K562 (cell line): ENCODE data around the gene PLA2G4A. TPM values are rescaled to one million over a fixed set of nuclear protein-coding genes. Genes with fewer than 3 reads are reported as not detected.

Experiments used
- ATAC-seq: fragments of 200-7000 bp; cut with Tn5 transposase; 3 replicates; pipeline ENCODE4 v1.9.1; 2020; ENCODE audit warnings: moderate library complexity
- BruUV-seq: library from RNA; stranded (reverse); fragments of 400-500 nt; replicated peaks from 2 replicates; lab custom pipeline; 2021; lab: Mats Ljungman, UMichigan
- CTCF ChIA-PET: fragments of 300-600 bp; formaldehyde crosslinking; extraction: SDS; loops from one replicate; lab custom pipeline; 2021; ENCODE audit warnings: low intra/inter-chr PET ratio; lab: Yijun Ruan, JAX
- POLR2A ChIA-PET: fragments of 300-600, 350-650 bp; sonication (Branson Sonifier 250); formaldehyde crosslinking; extraction: SDS; loops from one replicate; lab custom pipeline; 2021; ENCODE audit warnings: antibody characterized with exemption, inconsistent platforms; lab: Yijun Ruan, JAX
- DNase-seq, 4 experiments: peaks; one replicate each; pipeline versions ENCODE4 v3.0.0 to v3.0.0-alpha.2; 2011 to 2018; ENCODE audit warnings: low spot score in 3 of 4, mixed read lengths in 3 of 4; ENCODE audit errors: extremely low read depth in 1 of 4
- FAIRE-seq: peaks from 2 replicates; lab custom pipeline; 2011; peaks lifted over from hg19 to GRCh38; lab: Jason Lieb, UNC
- H2AFZ ChIP-seq: 2 replicates; pipeline ENCODE4 v1.6.0; 2011; ENCODE audit warnings: low read depth, low read length, control low read depth, inconsistent platforms
- H3K27ac ChIP-seq: fragments of 200-600 bp; 3 replicates; pipeline ENCODE4 v1.8.0; 2011; ENCODE audit warnings: low read depth, mild to moderate bottlenecking, control low read depth, inconsistent platforms, low read length, moderate library complexity, mixed read lengths; ENCODE audit errors: extremely low read depth
- H3K27me3 ChIP-seq, 2 experiments: fragments of 300-600 bp in 1 of 2; 2 replicates in 1 of 2; 3 replicates in 1 of 2; pipeline versions ENCODE4 v1.6.0 to v1.8.0; 2011; ENCODE audit warnings: inconsistent platforms in 2 of 2, low read length in 2 of 2, mild to moderate bottlenecking in 1 of 2, mixed read lengths in 1 of 2, moderate library complexity in 1 of 2; ENCODE audit not compliant: control insufficient read depth in 2 of 2, insufficient read depth in 2 of 2
- H3K36me3 ChIP-seq: fragments of 300-600 bp; 3 replicates; pipeline ENCODE4 v1.8.0; 2011; ENCODE audit warnings: mild to moderate bottlenecking, low read length, inconsistent platforms; ENCODE audit not compliant: control insufficient read depth, insufficient read depth
- H3K4me1 ChIP-seq, 2 experiments: fragments of 200-600 bp in 1 of 2; replicated peaks in 1 of 2; 2 replicates in 1 of 2; 3 replicates in 1 of 2; pipeline versions ENCODE4 v1.5.1 to v1.8.0; 2011; ENCODE audit warnings: inconsistent platforms in 2 of 2, low read length in 2 of 2, mild to moderate bottlenecking in 1 of 2, mixed read lengths in 1 of 2, moderate library complexity in 1 of 2; ENCODE audit not compliant: control insufficient read depth in 2 of 2, insufficient read depth in 2 of 2
- H3K4me2 ChIP-seq: 2 replicates; pipeline ENCODE4 v1.6.1; 2011; ENCODE audit warnings: low read length, control low read depth, inconsistent platforms, mixed read lengths; ENCODE audit not compliant: insufficient read depth
- H3K4me3 ChIP-seq: fragments of 200-600 bp; sonication (generic), shearing (Covaris generic); 2 replicates; pipeline ENCODE4 v1.5.1; 2016; ENCODE audit warnings: control low read depth, inconsistent platforms
- H3K79me2 ChIP-seq: fragments of 200-600 bp; 3 replicates; pipeline ENCODE4 v1.8.0; 2011; ENCODE audit warnings: low read length, inconsistent platforms; ENCODE audit not compliant: control insufficient read depth, insufficient read depth
- H3K9ac ChIP-seq, 2 experiments: 2 replicates each; pipeline versions ENCODE4 v1.6.0 to v1.6.1; 2011; ENCODE audit warnings: low read depth in 2 of 2, low read length in 2 of 2, control low read depth in 1 of 2, inconsistent platforms in 1 of 2, mild to moderate bottlenecking in 1 of 2, mixed read lengths in 1 of 2; ENCODE audit not compliant: insufficient read depth in 1 of 2
- H3K9me1 ChIP-seq: one replicate; pipeline ENCODE4 v1.6.0; 2011; ENCODE audit warnings: inconsistent platforms, mild to moderate bottlenecking, low read length, moderate library complexity; ENCODE audit not compliant: control insufficient read depth, insufficient read depth
- H3K9me3 ChIP-seq: replicated peaks from 2 replicates; pipeline ENCODE4 v1.5.1; 2011; ENCODE audit warnings: low read depth, low read length, inconsistent platforms; ENCODE audit not compliant: control insufficient read depth, insufficient read depth
- H4K20me1 ChIP-seq: replicated peaks from 2 replicates; pipeline ENCODE4 v1.6.1; 2011; ENCODE audit warnings: low read length, inconsistent platforms, mixed read lengths; ENCODE audit not compliant: control insufficient read depth, insufficient read depth
- CTCFL ChIP-seq: IDR thresholded peaks from 2 replicates; pipeline ENCODE4 v1.6.1; 2011; ENCODE audit warnings: borderline replicate concordance, low read depth, mild to moderate bottlenecking, moderate library complexity, low read length; ENCODE audit not compliant: insufficient read depth, poor library complexity, severe bottlenecking
- ELF1 ChIP-seq: fragments of 200-800 bp; sonication (Bioruptor generic); IDR thresholded peaks from 2 replicates; pipeline ENCODE4 v1.6.1; 2016; ENCODE audit warnings: missing genetic modification characterization, missing compliant biosample characterization
- POLR2G ChIP-seq: fragments of 200-400 bp; formaldehyde crosslinking; IDR thresholded peaks from 2 replicates; pipeline ENCODE4 v1.6.1; 2017; ENCODE audit warnings: low read depth, mild to moderate bottlenecking, antibody characterized with exemption, low read length, moderate library complexity
- RAD21 ChIP-seq, 2 experiments: fragments of 250-450 bp in 1 of 2; fragments of 450-650 bp in 1 of 2; sonication (Bioruptor Pico) in 1 of 2; formaldehyde crosslinking in 1 of 2; IDR thresholded peaks in 1 of 2; conservative IDR thresholded peaks in 1 of 2; 2 replicates each; pipeline versions ENCODE4 v1.4.0 to v1.8.0; 2020 to 2022; ENCODE audit warnings: mild to moderate bottlenecking in 2 of 2, moderate library complexity in 1 of 2
- TEAD4 ChIP-seq, 2 experiments: sonication (generic) in 1 of 2; formaldehyde crosslinking in 1 of 2; IDR thresholded peaks; 2 replicates each; pipeline versions ENCODE4 v1.6.1 to v1.8.0; 2012 to 2022; ENCODE audit warnings: borderline replicate concordance in 1 of 2, inconsistent platforms in 1 of 2, low read length in 1 of 2, mild to moderate bottlenecking in 1 of 2, missing genetic modification reagents in 1 of 2
- ZBTB9 ChIP-seq: fragments of 450-650 bp; formaldehyde crosslinking; IDR thresholded peaks from 2 replicates; pipeline ENCODE4 v1.4.0; 2020; ENCODE audit warnings: mild to moderate bottlenecking, moderate library complexity
- ZNF586 ChIP-seq: fragments of 450-650 bp; formaldehyde crosslinking; conservative IDR thresholded peaks from 2 replicates; pipeline ENCODE4 v1.4.0; 2020; ENCODE audit warnings: mild to moderate bottlenecking, moderate library complexity
- ZZZ3 ChIP-seq: fragments of 450-650 bp; IDR thresholded peaks from 2 replicates; pipeline ENCODE4 v1.6.1; 2016; ENCODE audit warnings: antibody characterized with exemption, mild to moderate bottlenecking, moderate library complexity
- WGBS: fragments of 100-300 bp; shearing (Covaris generic); methylation state at CpG from one replicate; pipeline ENCODE4 v1.1.6; 2016; ENCODE audit warnings: low coverage, mixed read lengths; ENCODE audit not compliant: insufficient coverage; ENCODE audit errors: missing lambda C conversion rate; 5-methylcytosine and 5-hydroxymethylcytosine counted together
- in situ Hi-C: fragments of 300-500 bp; cut with MboI; formaldehyde crosslinking; loops from 4 replicates; pipeline ENCODE4 v1.15.0; 2018; ENCODE audit warnings: inconsistent platforms, mixed read lengths
- intact Hi-C: fragments of 100-400 bp; cut with micrococcal nuclease; formaldehyde crosslinking; loops from 2 replicates; pipeline ENCODE4 v1.14.2; 2022
- polyA plus RNA-seq, 8 experiments: library from polyadenylated mRNA; depleted of rRNA in 4 of 8; stranded (reverse) in 5 of 8; unstranded in 3 of 8; fragments of >200 nt; fragmentation: Nextera tagmentation in 2 of 8; fragmentation: Illumina TruSeq in 1 of 8; extraction: Ambion mirVana in 2 of 8; extraction: Trizol in 1 of 8; gene quantifications; 2 replicates each; pipeline versions ENCODE4 v1.2.1 to v1.2.3, GENCODE V29; 2011 to 2014; ENCODE audit warnings: inconsistent platforms in 1 of 8, missing spikeins in 1 of 8
- total RNA-seq, 7 experiments: library from RNA; depleted of rRNA in 6 of 7; stranded (reverse); fragments of >200 nt in 6 of 7; fragmentation: Illumina TruSeq in 2 of 7; extraction: Trizol in 2 of 7; gene quantifications; 2 replicates each; pipeline versions ENCODE4 v1.2.1 to v1.2.3, GENCODE V29; 2011 to 2021; ENCODE audit warnings: low replicate concordance in 1 of 7

PLA2G4A gene
- total and polyA plus RNA-seq, 9 of the 15 experiments (the other 6 are each of a cell fraction or from before 2014, with no cell fraction given), result 0.04 to 0.71 (median 0.22) TPM; not detected in 4

DNA sequence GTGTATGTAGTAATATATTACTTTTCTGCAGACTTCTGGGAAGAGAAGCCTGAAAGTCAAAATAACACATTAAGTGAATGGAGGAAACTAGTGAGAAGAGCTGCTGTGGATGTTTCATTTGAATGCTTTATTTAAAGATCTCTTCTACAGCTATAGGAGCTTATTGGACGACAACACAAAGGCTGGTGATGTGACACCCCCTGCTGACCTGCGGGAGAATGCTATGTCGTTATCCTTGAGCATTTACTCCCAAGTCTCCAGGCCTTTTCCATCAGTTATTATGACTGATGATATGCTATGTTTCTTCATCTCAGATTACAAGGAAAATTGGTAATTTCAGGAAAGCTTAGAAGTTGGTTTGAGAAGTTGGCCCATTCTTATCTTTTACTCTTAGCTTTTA is 22.3 kb upstream of the PLA2G4A start:
- in situ Hi-C loops, result no loop called here
- Histone ChIP-seq H3K79me2 (no peaks in the 10 kb centered on the region), H3K36me3 (no peaks in the 10 kb centered on the region), H3K27ac (no peak overlapping the region), H3K4me3 (no peak overlapping the region), H3K9me1 (no peaks in the 10 kb centered on the region), H3K4me2 (no peak overlapping the region), H3K9ac (no peak overlapping the region), H3K9me3 (no peaks in the 10 kb centered on the region), H3K27me3 (no peaks in the 10 kb centered on the region), H3K4me1 (no peaks in the 10 kb centered on the region), H2AFZ (no peak overlapping the region), H4K20me1 (no peaks in the 10 kb centered on the region)
- intact Hi-C loops, result no loop called here
- 0% methylated on average over 3 of the region's 3 CpGs for WGBS
- ChIA-PET CTCF (no interaction called here), POLR2A (no interaction called here)
- DNase-seq (no peak), ATAC-seq (no peak), FAIRE-seq (no peak)
- TF ChIP-seq RAD21 (CRISPR knock-in tag; conservative IDR thresholded peaks at IDR 0.05 in 1 of 2, IDR thresholded peaks at IDR 0.05 in 1 of 2) (peak in 1 of 2 experiments; percentile 33; a peak in 2 of 4 replicates), POLR2G (no peak), CTCFL (no peak), ELF1 (tag) (no peak), ZBTB9 (CRISPR knock-in tag) (no peak), ZNF586 (CRISPR knock-in tag) (no peak), ZZZ3 (no peak), TEAD4 (IDR thresholded peaks at IDR 0.05; ENCODE audit: low read length) (no peak), TEAD4 (CRISPR knock-in tag; IDR thresholded peaks at IDR 0.05; ENCODE audit: borderline replicate concordance) (no peak)
- BruUV-seq, result no TSS peak
